Measurements from ENCODE around the gene L3MBTL1. TPM values are rescaled to one million over a fixed set of nuclear protein-coding genes. Genes with fewer than 3 reads are reported as not detected.

Gene L3MBTL1
- polyA plus RNA-seq, 3 donors, result 2.2 to 5.1 (median 2.9) TPM

DNA sequence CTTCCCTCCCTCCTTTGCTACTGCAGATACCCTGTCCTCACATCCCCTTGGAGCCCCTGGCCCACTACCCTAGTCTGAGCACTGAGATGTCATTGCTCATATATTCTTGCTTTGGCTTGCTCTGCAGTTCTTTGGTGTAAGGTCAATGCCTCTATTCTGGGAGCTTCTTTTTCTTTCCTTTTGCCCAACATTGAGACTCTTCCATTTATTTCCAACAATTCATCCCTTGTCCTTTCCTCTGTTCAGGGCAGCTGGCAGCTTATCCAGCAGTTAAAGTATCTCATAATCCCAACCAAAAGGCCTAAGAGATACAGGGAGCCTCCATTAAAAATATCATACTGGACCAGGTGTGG, 23.6 kb downstream of the L3MBTL1 start:
- H3K27ac ChIP-seq (ENCODE audit: low read depth, low read length), result no peak overlapping the region

DNA sequence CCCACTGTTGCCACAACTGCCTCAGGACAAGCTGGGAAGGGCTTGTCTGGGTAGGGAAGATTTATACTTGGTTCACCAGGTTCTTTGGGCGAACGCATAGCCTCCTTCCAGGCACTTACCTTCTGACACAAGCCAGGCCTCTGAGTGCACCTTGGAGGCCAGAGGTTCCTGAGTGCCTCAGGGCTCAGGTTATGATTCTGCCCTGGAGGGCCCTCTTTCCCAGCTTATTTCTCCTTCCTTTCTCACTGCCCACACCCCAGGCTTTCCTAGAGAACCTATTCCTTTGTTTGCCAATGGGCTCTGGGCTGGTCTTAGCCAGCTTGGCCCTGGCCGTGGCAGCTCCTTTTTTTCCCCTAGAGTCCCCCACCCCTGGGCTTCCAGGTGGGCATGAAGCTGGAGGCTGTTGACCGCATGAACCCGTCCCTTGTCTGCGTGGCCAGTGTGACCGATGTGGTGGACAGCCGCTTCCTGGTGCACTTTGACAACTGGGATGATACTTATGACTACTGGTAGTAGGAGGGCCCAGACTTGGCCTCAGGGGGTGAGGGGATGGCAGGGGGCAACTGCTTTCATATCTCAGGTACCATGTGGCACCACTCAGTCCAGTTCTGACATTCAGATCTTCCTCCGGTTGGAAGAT, 25.0 kb downstream of the L3MBTL1 start:
- WGBS, 3 donors, result 95 to 97% (median 97%) methylated on average over 9 of the region's 9 CpGs
- H3K27ac ChIP-seq (ENCODE audit: low read depth, low read length), result no peak overlapping the region

DNA sequence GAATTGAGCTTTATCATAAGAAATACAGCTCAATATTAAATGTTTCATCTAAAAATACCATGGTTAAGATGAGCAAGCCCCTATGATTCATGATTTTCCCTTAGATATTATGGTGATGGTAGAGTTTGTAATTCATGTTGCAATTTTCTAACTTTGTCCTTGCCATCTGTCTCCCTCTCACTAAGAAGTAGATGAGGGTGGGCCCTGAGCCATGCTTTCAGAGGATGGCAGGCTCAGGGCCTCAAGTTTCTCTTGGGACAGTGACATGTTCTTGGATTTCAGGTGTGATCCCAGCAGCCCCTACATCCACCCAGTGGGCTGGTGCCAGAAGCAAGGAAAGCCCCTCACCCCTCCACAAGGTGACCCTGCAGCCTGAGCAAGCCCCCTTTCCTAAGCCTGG, 25.6 kb downstream of the L3MBTL1 start:
- H3K27ac ChIP-seq (ENCODE audit: low read depth, low read length), result no peak overlapping the region

DNA sequence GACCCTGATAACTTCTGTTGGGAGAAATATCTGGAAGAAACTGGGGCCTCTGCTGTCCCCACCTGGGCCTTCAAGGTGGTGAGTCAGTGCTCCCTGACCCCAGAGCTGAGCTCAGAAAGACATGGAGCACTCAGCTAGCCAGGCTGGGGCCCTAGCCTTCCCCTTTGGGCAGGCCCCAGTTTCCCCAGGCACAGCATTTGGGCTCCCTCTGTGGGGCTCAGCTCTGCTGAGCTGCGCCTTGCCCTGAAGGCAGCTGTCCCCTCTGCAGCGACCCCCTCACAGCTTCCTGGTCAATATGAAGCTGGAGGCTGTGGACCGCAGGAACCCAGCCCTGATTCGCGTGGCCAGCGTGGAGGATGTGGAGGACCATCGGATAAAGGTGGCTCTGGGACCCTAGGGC, 26.5 kb downstream of the L3MBTL1 start:
- 89 to 94% (median 93%) methylated on average over 7 of the region's 7 CpGs for WGBS, 3 donors
- no peak overlapping the region for H3K27ac ChIP-seq (ENCODE audit: low read depth, low read length)

DNA sequence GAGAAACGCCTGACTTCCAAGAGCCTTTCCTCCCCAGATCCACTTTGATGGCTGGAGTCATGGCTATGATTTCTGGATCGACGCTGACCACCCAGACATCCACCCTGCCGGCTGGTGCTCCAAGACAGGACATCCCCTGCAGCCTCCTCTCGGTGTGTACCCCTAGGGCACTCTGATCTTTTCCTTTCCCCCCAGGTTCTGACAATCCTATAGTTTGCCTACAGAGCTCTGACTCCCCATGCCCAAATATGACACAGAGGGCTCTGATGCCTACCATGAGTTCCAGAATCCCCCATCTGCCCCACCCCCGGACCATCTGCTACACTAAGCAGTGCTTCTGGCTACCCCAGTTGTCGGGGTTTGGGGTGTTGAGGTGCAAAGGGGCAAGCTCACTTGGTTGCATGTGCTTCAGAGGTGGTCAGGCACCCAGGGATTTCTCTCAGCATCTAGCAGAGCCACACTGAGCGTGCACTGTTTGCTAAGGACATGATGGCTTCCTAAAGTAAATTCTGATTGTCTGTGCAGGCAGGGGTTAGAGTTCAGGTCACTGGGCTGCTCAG, 27.4 kb downstream of the L3MBTL1 start:
- WGBS, 3 donors, result 91 to 94% (median 92%) methylated on average over 8 of the region's 8 CpGs
- H3K27ac ChIP-seq (ENCODE audit: low read depth, low read length), result no peak overlapping the region

DNA sequence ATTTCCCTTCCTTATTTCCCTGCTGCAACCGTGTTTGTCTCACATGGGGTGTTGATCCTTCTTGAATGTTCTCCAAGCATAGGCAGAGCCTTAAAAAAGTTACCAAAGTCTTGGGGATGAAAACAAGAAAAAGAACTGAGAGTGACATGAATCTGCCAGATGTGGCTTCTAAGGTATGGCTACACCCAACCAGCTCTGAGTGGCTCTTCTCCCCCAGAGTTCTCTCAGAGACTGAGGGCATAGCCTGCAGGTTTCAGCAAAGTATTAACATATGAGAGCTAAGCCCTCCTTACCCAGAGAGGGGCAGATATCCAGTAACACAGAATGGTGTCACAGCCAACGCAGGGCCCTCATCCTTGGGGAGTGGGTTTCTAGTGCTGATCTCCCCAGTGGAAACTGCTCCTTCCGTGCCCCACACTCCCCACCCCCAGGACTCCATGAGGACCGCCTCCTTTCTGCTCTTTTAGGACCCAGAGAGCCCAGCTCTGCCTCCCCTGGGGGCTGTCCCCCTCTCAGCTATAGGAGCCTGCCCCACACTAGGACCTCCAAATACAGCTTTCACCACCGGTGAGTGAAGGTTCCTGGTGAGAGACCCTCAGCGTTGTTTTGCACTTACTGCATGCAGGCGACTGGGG, 28.0 kb downstream of the L3MBTL1 start:
- H3K27ac ChIP-seq (ENCODE audit: low read depth, low read length), result no peak overlapping the region
- WGBS, 3 donors, result 83 to 89% (median 84%) methylated on average over 7 of the region's 7 CpGs

DNA sequence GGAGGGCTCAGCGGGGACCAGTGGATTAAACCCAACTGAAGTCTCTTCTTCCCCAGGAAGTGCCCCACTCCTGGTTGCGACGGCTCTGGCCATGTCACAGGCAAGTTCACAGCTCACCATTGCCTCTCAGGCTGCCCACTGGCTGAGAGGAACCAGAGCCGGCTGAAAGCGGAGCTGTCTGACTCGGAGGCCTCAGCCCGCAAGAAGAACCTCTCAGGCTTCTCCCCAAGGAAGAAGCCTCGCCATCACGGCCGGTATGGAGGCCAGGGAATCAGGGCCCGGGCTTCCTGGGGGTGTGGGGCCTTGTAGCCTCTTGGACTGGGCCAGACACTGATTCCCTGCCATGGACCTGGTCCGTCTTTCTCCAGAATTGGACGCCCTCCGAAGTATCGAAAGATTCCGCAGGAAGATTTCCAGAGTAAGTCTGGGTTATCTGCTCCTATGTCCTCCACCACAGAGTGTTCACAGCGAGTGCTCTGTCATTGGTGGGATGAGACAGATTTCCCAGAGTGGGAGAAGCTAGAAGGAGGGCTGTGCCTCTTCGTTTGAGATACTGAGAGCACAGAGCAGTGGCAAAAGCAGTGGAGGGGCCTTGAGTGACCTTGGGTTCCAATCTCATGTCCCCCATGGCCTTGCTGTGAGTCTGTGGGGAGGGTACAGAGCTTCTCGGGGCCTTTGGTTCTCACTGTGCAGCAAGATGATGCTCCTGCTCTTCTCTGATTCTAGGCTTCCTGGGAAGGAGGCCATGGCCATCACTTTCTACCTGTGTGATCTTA, 28.7 kb downstream of the L3MBTL1 start:
- 87 to 89% (median 88%) methylated on average over 19 of the region's 19 CpGs for WGBS, 3 donors
- H3K27ac ChIP-seq (ENCODE audit: low read depth, low read length), result no peak overlapping the region

DNA sequence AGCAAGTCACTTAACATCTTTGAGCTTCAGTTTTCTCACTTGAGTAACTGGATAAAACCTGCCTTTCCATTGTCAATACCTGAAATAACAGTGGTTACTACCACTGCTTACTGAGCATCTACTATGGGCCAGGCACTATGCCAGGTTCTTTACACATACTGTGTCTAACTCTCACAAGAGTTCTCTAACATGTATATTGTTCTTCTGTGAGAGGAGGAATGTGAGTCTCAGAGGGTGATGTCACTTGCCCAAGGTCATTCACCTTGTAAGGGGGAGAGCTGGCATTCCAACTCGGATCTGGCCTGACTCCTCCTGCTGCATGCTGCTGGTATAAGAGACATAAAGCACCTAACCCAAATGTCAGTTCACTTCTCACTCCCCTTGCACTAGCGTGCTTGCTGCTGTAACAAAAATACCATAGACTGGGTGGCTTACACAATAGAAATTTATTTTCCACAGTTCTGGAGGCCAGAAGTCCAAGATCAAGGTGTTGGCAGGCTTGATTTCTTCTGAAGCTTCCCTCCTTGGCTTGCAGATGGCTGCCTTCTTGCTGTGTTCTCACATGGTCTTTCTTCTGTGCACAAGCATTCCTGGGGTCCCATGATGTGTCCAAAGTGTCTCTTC, 29.4 kb downstream of the L3MBTL1 start:
- no peak overlapping the region for H3K27ac ChIP-seq (ENCODE audit: low read depth, low read length)
- WGBS, 3 donors, result 61 to 85% (median 81%) methylated on average over 2 of the region's 2 CpGs

DNA sequence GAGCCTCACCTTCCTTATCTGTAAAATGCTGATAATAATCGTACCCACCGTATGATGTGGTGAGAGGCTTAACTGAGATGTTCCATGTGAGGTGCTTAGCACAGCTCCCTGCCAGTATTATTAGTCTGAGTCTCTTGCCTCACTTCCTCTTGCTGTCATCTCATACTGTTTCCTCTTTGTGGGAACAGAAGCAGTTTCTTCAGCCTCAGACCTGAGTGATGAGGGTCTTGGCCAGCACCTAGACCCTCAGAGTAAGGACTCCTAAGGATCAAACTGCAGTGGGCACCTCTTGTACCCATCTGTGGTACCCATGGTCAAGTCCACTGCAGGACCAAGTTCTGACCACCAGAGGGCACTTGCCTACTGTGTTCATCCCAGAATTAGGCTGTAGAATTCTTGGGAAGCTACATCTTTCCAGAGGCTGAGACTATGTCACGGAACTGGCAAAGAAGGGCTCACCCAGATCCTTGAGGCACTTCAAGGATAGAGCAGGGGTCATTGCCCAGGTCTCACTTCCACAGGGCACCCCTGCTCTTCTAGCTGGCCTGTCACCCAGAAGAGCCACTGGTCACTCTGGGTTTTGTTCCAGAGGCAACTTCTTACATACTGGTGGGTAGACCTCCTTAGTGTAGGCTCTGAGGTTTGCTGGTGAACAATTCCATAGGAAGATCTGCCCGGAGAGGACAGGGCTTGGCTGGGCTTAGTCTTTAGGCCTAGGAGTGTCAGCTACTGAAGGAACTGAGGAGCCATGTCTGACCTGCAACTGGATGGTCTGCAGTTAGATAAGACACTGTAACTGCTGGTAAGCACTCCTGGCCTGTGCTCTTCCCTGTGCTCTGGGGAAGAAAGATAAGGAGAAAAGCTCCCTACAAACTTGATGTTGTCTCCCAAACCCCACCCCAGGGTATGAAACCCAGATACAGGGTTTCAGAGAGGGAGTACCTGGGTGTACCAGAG, 30.7 kb downstream of the L3MBTL1 start:
- 30 to 35% (median 34%) methylated on average over 4 of the region's 4 CpGs for WGBS, 3 donors
- H3K27ac ChIP-seq (ENCODE audit: low read depth, low read length), result no peak overlapping the region

DNA sequence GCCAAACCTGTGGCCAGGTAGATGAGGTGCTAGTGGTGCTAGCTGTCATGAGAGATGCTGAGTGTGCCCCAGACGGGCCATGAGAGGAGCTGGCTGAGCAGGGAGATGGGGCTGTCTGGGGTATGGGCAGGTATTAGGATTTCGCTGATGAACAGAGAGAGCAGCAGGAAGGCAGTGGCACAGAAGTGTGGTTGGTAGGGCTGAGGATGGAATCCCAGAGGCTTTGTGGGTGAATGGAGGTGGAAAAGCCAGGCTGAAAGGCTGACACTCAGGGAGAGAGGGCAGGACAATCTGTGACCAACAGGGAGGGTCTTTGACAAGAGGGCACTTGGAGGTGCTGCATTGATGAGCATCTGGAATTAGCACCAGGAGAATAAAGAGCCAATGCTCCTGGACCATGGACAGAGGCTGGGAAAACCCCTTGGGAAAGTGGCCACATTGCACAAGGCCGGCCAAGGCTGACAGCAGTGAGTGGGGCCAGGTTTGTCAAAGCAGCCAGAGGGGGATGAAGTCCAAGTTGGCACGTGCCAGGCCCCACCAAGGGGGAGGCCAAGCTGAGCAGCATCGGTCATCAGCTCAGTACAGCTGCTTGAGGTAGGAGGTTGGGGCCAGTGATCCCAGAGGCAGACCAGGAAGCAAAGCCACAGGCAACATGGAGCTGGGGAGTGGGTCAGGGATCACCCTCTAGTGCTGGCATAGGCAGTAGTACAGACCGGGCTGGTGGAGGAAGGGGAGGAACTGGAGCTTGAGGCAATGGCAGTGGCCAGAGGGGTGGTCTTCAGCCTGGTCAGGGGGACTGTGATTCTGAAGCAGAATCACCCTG, 31.6 kb downstream of the L3MBTL1 start:
- 42 to 73% (median 68%) methylated on average over 6 of the region's 6 CpGs for WGBS, 3 donors
- H3K27ac ChIP-seq (ENCODE audit: low read depth, low read length), result no peak overlapping the region

DNA sequence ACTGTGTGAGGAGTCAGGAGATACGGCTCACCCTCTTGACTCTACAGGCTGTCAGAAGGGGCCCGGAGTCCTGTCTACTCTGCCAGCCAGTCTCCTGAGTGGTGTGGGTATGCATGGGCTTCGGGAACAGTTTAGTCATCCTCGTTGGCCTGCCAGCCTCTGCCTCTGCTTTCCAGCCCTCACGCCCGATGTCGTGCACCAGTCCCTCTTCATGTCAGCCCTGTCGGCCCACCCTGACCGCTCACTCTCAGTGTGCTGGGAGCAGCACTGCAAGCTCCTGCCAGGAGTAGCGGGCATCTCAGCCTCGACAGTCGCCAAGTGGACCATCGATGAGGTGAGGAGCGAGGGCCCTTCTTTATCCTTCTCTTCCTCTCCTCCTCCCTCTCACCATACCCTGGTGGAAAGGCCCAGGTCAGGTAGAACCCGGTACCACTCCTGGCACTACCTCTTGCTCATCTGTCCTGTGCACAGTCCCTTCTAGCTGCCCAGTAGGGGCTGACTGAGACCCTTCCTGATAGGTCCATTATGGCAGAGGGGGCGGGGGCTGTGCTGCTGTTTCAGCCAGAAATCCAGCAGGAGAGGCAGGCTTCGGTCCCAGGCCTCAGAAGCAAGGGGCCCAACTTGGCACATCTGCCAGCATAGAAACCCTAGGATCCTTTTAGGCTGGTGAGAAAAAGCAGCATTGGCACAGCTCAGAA, 32.6 kb downstream of the L3MBTL1 start:
- no peak overlapping the region for H3K27ac ChIP-seq (ENCODE audit: low read depth, low read length)
- 86 to 92% (median 92%) methylated on average over 17 of the region's 17 CpGs for WGBS, 3 donors

DNA sequence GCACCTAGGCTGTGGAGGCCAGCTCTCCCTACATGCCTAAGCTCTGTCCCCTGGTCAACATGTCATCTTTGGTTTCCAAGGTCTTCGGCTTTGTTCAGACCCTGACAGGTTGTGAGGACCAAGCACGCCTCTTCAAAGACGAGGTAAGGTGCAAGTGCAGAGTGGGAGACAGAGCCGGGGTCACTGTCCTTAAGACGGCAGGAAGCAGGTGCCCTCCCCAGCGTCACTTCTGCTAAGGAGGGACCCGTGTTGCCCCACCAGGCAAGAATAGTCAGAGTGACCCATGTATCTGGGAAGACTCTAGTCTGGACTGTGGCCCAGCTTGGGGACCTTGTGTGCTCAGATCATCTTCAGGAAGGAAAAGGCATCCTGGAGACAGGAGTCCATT, 33.2 kb downstream of the L3MBTL1 start:
- H3K27ac ChIP-seq (ENCODE audit: low read depth, low read length), result no peak overlapping the region
- 81 to 95% (median 88%) methylated on average over 7 of the region's 7 CpGs for WGBS, 3 donors

DNA sequence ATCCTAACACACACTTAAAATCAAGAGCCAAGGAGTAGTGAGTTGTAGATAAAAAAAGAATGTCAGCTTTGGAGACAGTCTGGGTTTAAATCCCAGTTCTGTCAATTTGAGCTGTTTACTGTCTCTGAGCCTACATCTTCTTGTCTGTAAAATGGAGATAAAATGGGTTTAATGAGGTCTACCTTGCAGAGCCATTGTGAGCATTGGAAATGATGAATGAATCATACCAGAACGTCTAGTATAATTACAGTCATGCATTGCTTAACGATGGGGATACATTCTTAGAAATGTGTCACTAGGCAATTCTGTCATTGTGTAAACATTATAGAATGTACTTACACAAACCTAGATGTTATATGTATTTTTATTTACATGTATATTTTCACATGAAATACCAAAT, 33.7 kb downstream of the L3MBTL1 start:
- 68 to 74% (median 70%) methylated on average over 2 of the region's 2 CpGs for WGBS, 3 donors

DNA sequence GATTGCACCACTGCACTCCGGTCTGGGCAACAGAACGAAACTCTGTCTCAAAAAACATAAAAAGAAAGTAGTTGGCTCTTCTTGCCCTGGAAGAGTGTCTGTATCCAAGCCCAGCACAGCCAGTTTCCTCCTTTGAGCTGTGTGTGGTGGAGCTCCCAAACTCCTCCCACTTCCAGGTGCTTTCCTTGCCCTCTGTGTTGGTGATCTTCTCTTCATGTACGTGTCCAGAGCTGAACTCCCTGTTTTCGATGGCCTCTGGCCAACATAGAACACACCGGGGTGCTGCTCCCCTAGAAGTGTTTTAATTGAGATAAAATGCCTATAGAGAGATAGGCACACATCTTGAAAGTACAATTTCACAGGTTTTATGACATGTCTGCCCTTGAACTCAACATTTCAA, 34.7 kb downstream of the L3MBTL1 start:
- WGBS, 3 donors, result 75 to 89% (median 83%) methylated on average over 5 of the region's 5 CpGs

More for the DNA sequence above, 33.7 kb downstream of the L3MBTL1 start:
- H3K27ac ChIP-seq (ENCODE audit: low read depth, low read length), result no peak overlapping the region

DNA sequence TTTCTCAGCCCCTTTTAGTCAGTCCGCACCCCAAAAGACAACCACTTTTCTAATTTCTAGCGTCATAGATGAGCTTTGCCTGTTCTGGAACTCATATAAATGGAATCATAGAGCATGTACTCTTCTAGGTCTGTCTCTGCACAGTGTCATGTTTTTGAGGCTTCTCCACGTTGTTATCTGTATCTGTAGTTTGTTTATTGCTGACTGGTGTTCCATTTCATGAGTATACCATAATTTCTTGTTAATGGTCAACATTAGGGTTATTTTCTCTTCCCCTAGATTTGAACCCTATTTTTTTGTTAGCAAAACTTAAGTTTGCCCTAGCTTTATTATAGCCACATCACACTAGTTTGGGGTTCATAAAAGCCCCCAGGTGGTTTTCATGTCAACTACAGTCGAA, 35.2 kb downstream of the L3MBTL1 start:
- WGBS, 3 donors, result 73 to 80% (median 79%) methylated on average over 4 of the region's 4 CpGs

More for the DNA sequence above, 34.7 kb downstream of the L3MBTL1 start:
- H3K27ac ChIP-seq (ENCODE audit: low read depth, low read length), result no peak overlapping the region

DNA sequence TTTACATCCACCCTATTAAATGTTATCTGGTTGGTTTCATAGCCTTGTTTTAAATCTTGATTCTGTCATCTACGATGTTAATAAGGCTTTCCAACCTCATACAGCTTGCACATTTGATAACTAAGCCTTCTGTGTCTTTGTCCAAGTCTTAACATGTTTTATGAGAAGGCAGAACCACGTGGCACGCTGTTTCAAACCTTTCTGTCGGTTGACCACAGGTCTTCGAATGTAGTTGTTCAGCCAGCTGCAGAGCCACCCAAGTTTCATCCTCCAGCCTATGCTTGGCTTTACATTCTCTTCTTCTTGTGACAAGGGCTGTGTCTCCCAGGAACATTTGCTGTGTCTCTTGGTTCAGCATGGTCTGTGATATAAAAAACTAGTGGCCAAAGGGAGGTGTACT, 35.6 kb downstream of the L3MBTL1 start:
- no peak overlapping the region for H3K27ac ChIP-seq (ENCODE audit: low read depth, low read length)
- 87 to 95% (median 93%) methylated on average over 5 of the region's 5 CpGs for WGBS, 3 donors

More for the DNA sequence above, 35.2 kb downstream of the L3MBTL1 start:
- no peak overlapping the region for H3K27ac ChIP-seq (ENCODE audit: low read depth, low read length)

DNA sequence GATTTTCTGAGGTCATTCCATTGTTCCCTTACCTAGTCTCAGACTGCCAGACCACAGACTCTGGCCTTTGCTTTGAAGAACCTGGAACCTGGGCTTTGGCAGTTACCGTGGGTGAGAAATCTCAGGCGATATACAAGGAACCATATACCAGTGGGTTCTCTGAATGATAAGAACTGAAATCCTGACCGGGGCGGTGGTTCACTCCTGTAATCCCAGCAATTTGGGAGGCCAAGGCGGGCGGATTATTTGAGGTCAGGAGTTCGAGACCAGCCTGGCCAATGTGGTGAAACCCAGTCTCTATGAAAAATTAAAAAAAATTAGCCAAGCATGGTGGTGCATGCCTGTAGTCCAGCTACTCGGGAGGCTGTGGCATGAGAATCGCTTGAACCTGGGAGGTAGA, 37.0 kb downstream of the L3MBTL1 start:
- H3K27ac ChIP-seq (ENCODE audit: low read depth, low read length), result no peak overlapping the region
- 88 to 91% (median 89%) methylated on average over 9 of the region's 9 CpGs for WGBS, 3 donors

All from adipose tissue (tissue), 3 donors.